HG03354 (cell line): ENCODE measurements around the gene NUBPL.
"Not testable (repeated sequence)": the region's sequence is repeated elsewhere in the genome, so short reads cannot be mapped to it uniquely, and the experiment has no call there.

ENCODE experiments used
- ATAC-seq: cut with Tn5 transposase; IDR thresholded peaks from one replicate; pipeline ENCODE4 v1.9.1; 2021; ENCODE audit warnings: mild to moderate bottlenecking; ENCODE audit not compliant: unreplicated experiment, poor library complexity, severe bottlenecking

The NUBPL gene

GRCh38 chr14:31572955-31573354 is 11.8 kb downstream of the NUBPL start:
- no peak for ATAC-seq

DNA sequence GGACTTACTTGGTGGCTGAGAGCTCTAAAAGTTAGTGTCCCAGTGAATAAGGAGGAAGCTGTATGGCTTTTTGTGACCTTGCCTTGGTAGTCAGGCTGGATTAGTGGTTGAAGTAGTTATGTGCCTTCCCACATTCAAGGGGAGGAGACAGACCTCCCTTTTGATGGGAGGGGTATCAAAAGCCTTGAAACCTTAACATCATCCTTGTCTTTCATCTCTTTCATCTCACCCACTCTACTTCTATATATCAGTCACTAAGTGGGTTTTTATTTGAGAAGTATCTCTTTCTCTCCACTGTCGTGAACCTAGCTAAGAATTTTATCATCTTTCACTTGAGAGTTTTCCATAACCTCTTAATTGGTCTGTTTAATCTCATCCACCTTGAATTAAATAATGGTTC is 15.7 kb downstream of the NUBPL start:
- ATAC-seq: no peak

- ATAC-seq: no peak
These were observed 17.1 kb downstream of the NUBPL start for GRCh38 chr14:31578266-31578665.

DNA sequence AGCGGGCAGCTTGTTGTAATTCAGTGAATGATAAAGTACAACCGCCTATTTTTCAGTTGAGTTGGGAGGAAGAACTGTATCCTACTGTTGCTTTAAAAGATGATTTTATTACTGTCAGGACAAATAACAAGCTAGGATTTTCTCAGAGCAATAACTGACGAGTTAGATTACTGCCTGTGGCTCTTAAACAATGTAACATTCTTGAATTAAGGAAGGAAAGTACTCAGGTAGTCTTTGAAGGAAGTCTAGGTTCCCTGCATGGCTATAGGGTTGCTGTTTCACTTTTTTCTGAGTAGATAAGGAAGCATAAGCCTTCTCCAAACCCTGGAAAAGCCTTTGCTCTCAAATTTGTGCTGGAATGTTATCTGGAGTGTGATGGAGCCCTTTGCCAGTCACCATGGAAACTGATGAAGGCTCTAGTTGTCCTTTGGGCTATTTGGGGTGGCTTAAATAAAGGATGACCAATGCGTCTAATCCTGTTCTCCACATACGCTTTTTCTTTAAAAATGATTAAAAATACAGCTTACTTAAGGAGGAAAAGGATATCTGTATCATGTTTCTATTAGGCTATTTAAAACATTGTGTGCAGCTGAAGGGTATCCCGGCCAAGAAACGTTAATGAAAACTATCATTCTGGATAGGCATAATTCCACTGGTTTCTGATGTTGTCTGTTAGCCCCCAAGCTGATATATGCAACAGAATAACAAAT is 17.7 kb downstream of the NUBPL start:
- no peak for ATAC-seq

GRCh38 chr14:31580234-31580633 is 19.0 kb downstream of the NUBPL start:
- ATAC-seq: no peak

DNA sequence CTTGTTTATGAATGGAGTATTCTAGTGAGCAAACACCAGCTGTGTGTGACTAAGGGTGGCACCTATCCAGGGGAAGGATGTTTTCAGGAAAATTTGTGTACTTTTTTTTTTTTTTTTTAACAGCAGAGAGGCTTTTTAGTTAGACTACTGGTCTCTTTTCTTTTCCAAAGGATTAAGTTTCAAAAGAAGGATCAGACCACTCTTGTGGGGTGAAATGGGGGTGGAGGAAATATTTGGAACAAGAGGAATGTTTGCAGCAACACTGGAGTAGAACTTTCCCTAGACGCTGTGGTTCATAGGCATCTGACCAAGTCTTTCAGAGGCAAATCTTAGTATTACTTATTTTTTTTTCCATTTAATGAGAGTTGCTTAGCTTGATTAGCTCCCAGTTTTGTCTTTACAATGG is 21.1 kb downstream of the NUBPL start:
- no peak for ATAC-seq

DNA sequence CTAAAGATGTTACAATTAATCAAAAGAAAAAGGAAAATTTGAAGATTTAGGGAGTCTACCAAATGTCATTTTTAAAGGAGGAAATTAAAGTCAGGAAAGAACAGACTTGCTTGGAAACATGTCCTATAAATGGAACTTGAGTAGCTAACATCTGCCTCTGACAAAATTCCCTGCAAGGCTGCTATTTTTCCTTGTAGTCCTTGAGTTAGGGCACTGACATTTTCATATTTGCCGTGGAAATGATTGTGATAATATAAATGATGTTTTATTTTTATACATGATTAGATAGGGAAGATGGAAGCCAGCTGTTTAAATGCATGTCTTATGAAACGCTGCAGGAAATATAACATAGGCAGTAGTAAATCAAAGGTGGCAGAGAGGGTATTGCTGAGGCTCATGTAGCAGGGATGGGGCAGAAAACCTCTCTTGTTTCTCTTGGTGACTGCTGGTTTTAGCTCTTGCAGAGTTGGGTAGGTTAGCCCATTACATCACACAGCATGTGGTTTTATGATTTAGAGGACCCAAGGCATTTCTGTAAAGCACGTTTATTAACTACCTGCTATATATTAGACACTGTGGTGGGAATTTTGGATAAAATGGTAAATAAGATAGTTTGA is 21.7 kb downstream of the NUBPL start:
- no peak for ATAC-seq

GRCh38 chr14:31590206-31590605 is 29.0 kb downstream of the NUBPL start:
- no peak for ATAC-seq

DNA sequence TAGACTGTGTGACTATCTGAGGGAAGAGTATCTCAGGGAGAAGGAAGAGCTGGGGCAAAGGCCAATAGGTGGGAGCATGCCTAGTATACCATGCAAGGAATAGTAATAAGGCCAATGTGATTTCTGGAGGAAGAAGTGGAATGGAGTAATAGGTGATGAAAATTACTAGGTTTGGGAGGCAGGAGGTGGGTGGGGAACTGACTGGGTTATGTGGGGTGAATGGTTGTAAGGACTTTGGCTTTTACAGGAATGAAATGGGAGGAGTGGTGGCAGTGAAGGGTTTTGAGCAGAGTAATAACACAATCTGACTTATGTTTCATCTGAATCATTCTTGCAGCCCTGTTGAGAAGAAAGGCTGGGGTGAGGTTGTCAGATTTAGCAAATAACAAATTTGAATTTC is 30.9 kb downstream of the NUBPL start:
- no peak for ATAC-seq

GRCh38 chr14:31592631-31593030 is 31.4 kb downstream of the NUBPL start:
- ATAC-seq: no peak

DNA sequence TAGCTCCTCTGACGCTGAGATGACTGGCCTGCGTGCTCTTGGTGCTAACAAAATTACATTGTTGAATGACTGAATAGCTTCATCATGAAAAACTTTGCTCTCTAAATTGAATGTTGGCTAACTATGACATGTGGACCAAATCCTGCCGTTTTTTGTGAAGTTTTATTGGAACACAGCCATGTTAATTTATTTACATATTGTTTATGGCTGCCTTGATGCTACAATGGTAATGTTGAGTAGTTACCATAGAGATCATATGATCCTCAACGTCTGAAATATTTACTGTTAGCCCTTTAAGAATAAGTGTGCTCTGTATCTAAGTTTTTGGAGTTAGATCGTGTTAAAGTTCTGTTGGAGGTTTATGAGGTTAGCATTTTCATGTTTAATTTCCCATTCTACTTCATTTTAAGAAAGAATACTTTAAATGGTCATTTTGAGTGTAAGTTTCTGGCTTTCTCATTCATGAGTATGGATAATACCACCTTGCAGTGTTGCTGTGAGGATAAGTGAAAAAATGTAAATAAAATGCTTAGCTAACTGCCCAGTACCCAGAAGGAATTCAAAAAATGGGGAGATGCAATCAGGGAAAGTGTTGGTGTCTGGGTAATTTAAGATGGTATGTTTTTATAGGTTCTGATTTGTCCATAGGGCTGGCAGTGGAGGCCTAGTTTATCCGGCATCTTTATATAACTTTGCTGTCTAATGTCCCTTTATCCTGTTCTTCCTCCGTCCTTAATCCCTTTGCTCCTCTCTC is 35.3 kb downstream of the NUBPL start:
- no peak for ATAC-seq

DNA sequence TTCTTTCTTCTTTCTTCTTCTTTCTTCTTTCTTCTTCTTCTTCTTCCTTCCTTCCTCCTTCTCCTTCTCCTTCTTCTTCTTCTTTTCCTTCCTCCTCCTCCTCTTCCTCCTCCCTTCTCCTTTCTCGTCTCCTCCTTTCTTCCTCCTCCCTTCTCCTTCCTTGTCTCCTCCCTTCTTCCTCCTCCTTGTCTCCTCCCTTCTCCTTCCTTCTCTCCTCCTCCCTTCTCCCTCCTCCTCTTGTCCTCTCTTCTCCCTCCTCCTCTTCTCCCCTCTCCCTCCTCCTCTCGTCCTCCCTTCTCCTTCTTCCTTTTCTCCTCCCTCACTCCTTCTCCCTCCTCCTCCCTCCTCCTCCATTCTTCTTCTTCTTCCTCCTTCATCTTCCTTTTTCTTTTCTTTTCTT is 44.5 kb downstream of the NUBPL start:
- ATAC-seq: no peak

DNA sequence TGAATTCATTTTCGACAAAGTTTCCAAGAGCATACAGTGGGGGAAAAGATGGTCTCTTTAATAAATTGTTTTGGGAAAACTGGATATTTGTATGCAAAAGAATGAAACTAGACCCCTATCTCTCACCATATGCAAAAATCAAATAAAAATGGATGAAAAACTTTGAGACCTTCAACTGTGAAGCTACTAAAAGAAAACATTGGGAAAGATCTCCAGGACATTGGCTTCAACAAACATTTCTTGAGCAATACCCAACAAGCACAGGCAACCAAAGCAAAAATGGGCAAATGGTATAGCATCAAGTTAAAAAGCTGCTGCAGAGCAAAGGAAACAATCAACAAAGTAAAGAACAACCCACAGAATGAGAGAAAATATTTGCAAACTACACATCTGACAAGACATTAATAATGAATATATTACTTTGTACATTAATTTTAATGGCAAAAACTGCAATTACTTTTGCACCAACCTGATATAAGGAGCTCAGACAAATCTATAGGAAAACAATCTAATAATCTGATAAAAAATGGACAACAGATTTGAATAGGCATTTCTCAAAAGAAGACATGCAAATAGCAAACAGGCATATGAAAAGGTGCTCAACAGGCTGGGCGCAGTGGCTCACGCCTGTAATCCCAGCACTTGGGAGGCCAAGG is 50.7 kb downstream of the NUBPL start:
- ATAC-seq: no peak

- no peak for ATAC-seq
These were observed 52.0 kb downstream of the NUBPL start for GRCh38 chr14:31613188-31613587.

- not testable (repeated sequence) for ATAC-seq
These were observed 57.7 kb downstream of the NUBPL start for GRCh38 chr14:31618884-31619283.

DNA sequence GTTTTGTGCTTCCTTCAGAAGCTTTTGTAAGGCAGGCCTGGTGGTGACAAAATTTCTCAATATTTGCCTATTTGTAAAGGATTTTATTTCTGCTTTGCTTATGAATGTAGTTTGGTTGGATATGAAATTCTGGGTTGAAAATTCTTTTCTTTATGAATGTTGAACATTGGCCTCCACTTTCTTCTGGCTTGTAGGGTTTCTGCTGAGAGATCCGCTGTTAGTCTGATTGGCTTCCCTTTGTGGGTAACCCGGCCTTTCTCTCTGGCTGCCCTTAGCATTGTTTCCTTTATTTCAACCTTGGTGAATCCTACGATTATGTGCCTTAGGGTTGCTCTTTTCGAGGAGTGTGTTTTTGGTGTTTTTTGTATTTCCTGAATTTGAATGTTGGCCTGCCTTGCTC is 58.2 kb downstream of the NUBPL start:
- ATAC-seq: no peak

DNA sequence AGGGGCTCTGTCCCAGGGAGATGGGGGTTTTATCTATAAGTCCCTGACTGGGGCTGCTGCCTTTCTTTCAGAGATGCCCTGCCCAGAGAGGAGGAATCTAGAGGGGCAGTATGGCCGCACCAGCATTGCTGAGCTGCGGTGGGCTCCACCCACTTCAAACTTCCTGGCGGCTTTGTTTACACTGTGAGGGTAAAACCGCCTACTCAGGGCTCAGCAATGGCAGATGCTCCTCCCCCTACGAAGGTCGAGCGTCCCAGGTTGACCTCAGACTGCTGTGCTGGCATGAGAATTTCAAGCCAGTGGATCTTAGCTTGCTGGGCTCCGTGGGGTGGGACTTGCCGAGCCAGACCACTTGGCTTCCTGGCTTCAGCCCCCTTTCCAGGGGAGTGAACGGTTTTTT is 59.7 kb downstream of the NUBPL start:
- not testable (repeated sequence) for ATAC-seq

DNA sequence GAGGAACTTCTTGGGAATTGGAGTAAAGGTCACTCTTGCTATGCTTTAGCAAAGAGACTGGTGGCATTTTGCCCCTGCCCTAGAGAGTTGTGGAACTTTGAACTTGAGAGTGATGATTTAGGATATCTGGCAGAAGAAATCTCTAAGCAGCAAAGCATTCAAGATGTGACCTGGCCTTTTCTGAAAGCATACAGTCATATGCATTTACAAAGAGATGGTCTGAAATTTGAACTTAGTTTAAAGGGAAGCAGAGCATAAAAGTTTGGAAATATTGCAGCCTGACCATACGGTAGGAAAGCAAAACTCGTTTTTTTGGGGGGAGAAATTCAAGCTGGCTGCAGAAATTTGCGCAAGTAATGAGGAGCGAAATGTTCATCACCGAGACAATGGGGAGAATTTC is 60.9 kb downstream of the NUBPL start:
- ATAC-seq: no peak

DNA sequence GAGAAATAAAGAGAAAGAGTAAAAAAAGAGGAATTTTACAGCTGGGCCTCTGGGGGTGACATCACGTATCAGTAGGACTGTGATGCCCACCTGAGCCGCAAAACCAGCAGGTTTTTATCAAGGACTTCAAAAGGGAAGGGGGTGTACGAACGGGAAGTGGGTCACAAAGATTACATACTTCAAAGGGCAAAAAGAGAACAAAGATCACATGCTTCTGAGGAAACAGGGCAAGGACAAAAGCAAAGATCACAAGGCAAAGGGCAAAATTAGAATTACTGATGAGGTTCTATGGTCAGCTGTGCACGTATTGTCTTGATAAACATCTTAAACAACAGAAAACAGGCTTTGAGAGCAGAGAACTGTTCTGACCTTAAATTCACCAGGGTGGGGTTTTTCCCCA is 91.7 kb downstream of the NUBPL start:
- ATAC-seq: not testable (repeated sequence)

DNA sequence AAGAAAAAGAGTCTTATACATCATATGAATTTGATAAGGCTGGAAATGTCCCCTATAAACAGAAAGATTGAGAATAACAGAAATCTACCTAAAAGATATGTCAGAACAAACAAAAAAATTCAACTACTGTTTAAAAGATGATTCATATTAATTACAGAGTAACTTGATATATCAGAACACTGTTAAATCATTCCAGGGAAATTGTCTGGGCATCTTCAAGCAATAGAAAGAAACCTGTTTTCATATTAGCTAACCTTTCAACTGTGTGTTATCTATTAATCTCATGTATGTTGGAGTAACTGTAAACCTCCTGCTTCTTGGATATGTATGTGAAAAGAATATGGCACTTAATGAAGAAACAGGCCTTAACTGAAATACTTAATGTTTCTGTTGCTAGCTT is 96.7 kb downstream of the NUBPL start:
- ATAC-seq: no peak

GRCh38 chr14:31659278-31659677 is 98.1 kb downstream of the NUBPL start:
- ATAC-seq: no peak
